NOMO-1 treated with dmso at 0.1 percent for 144 hours (cell line): Measurements from ENCODE around the gene MEAF6.
"Not testable (repeated sequence)": the region's sequence is repeated elsewhere in the genome, so short reads cannot be mapped to it uniquely, and the experiment has no call there.

Experiments used
- DNase-seq: peaks from one replicate; lab custom pipeline; 2025; ENCODE audit not compliant: unreplicated experiment; lab: John Stamatoyannopoulos, UW

MEAF6 gene

GRCh38 chr1:37532418-37533156, 18.0 kb upstream of the MEAF6 start:
- DNase-seq = not testable (repeated sequence)

GRCh38 chr1:37529888-37530287, 15.3 kb upstream of the MEAF6 start:
- DNase-seq = not testable (repeated sequence)

- no peak for DNase-seq
These were observed 5.0 kb upstream of the MEAF6 start for GRCh38 chr1:37519613-37520012.

- not testable (repeated sequence) for DNase-seq
These were observed 4.4 kb upstream of the MEAF6 start for GRCh38 chr1:37518929-37519328.

- DNase-seq = not testable (repeated sequence)
These were observed 3.7 kb upstream of the MEAF6 start for GRCh38 chr1:37518241-37518640.

GRCh38 chr1:37517569-37517968, 3.0 kb upstream of the MEAF6 start:
- no peak for DNase-seq

GRCh38 chr1:37515185-37516034, 844 bp upstream of the MEAF6 start:
- DNase-seq = no peak

- DNase-seq = no peak
These were observed 694 bp downstream of the MEAF6 start for GRCh38 chr1:37513795-37514349.

GRCh38 chr1:37509181-37509580, 5.4 kb downstream of the MEAF6 start:
- no peak for DNase-seq

- DNase-seq = no peak
These were observed 7.8 kb downstream of the MEAF6 start for GRCh38 chr1:37506740-37507139.

GRCh38 chr1:37502791-37503190, 11.8 kb downstream of the MEAF6 start:
- DNase-seq = not testable (repeated sequence)

- DNase-seq = no peak
These were observed 12.5 kb downstream of the MEAF6 start for GRCh38 chr1:37502104-37502503.

GRCh38 chr1:37501661-37502060, 12.9 kb downstream of the MEAF6 start:
- no peak for DNase-seq

GRCh38 chr1:37498872-37499617, 15.5 kb downstream of the MEAF6 start:
- DNase-seq = no peak

GRCh38 chr1:37497832-37498231, 16.7 kb downstream of the MEAF6 start:
- DNase-seq = no peak

- DNase-seq = no peak
These were observed 18.7 kb downstream of the MEAF6 start for GRCh38 chr1:37495875-37496274.

GRCh38 chr1:37493336-37494098, 21.0 kb downstream of the MEAF6 start:
- DNase-seq = no peak

- DNase-seq = no peak
These were observed 27.0 kb downstream of the MEAF6 start for GRCh38 chr1:37487619-37487984.

GRCh38 chr1:37486680-37487618, 27.6 kb downstream of the MEAF6 start:
- DNase-seq = peak; percentile 37
